ENCODE measurements around the gene CPM. TPM values are rescaled to one million over a fixed set of nuclear protein-coding genes. Genes with fewer than 3 reads are reported as not detected.
A peak's percentile ranks its signal among the peaks of the same experiment; 100 is the strongest.

The CPM gene
- 1.1 to 2.2 TPM (median 2.2 TPM) in 3 replicates for total RNA-seq

DNA sequence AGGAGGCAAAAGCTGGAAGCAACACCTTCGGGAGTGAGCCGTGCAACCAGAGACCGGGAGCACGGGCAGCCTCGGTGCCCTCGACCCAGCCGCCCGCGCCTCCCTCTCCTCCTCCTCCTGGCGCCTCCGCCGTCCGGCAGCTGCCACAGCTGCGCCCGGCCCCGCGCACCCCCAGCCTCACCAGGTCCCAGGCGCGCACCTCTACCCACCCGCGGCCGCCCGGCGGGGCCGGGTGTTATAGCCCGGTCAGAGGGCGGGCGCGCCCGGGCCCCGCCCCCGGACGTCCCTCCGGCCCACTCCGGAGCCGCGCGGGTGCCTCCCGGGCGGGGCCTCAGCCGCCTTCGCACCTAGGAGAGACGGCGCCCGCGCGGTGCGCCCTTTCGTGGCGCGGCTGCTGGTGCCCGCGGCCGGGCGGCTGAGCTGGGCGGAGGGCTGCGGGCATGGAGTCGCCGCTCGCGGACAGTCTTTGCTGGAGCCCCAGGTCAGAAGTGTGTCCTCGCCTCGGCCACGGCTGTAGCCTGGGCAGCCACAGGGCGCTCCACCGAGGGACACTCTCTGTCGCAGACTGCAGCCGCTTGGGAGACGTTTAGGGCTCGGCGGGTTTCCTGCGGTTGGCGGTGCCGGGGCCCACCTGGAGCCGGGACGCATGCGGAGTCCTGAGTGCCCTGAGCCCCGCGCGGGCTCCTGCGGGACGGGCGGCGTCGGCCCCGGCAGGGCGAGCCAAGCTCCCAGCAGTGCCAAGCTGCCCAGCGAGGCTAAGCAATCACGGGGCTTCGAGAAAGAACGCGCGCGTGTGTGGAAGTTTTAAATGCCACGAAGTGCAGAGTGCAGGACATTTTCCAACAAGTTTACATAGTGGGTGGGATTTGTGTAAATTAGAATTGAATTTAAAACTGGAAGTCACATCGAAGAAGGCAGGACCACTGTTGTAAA lies at the start of gene CPM:
Gene CPM, minus strand, starts transcription at position 211 of the 933 bp plus-strand sequence. CDS start 334 bp downstream, outside the sequence.
- H3K4me1 Mint-ChIP-seq = peaks cover 7% of the 10 kb centered on the region
- DNase-seq (ENCODE audit: low spot score in 2 of 2, unreplicated experiment in 2 of 2) = peak; percentile 25 to 51
- TF ChIP-seq, protein P1, sequence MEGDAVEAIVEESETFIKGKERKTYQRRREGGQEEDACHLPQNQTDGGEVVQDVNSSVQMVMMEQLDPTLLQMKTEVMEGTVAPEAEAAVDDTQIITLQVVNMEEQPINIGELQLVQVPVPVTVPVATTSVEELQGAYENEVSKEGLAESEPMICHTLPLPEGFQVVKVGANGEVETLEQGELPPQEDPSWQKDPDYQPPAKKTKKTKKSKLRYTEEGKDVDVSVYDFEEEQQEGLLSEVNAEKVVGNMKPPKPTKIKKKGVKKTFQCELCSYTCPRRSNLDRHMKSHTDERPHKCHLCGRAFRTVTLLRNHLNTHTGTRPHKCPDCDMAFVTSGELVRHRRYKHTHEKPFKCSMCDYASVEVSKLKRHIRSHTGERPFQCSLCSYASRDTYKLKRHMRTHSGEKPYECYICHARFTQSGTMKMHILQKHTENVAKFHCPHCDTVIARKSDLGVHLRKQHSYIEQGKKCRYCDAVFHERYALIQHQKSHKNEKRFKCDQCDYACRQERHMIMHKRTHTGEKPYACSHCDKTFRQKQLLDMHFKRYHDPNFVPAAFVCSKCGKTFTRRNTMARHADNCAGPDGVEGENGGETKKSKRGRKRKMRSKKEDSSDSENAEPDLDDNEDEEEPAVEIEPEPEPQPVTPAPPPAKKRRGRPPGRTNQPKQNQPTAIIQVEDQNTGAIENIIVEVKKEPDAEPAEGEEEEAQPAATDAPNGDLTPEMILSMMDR (IDR thresholded peaks at IDR 0.05; ENCODE audit: unreplicated experiment) = no peak
- H3K4me3 Mint-ChIP-seq = peak within 1 kb of the TSS; percentile 70
- H3K27me3 Mint-ChIP-seq (ENCODE audit: low read depth) = peaks cover 48% of the 10 kb centered on the region
- H3K36me3 Mint-ChIP-seq = no peaks in the 10 kb centered on the region
- H3K9me3 Mint-ChIP-seq = peaks cover 2% of the 10 kb centered on the region
- H3K27ac Mint-ChIP-seq = no peak within 1 kb of the TSS

DNA sequence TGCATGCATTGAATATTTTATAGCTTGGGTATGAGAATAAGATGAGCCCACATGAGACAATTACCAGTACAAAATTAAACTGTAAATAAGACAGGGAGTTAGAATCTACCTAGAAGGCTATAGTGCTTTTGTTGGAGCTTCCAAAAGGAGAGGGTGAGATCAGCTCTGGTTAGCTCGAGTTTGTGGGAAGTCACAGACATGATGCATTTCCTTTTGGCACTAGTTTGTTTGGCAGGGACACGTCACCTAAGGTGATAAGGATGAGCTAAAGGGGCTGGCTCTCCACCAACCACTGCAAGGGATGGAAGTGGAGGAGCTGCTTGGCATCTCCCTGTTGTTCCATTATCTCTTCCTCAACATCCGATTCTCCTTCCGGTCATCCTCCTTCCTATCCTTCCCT lies 48.5 kb upstream of the CPM start:
- TF ChIP-seq, protein P1 (IDR thresholded peaks at IDR 0.05; ENCODE audit: unreplicated experiment) = no peak
- Mint-ChIP-seq H3K9me3 (peaks cover 9% of the 10 kb centered on the region), H3K36me3 (no peaks in the 10 kb centered on the region), H3K4me1 (peaks cover 6% of the 10 kb centered on the region), H3K4me3 (no peak overlapping the region), H3K27me3 (ENCODE audit: low read depth) (no peaks in the 10 kb centered on the region), H3K27ac (no peak overlapping the region)
- DNase-seq (ENCODE audit: low spot score in 2 of 2, unreplicated experiment in 2 of 2) = no peak

DNA sequence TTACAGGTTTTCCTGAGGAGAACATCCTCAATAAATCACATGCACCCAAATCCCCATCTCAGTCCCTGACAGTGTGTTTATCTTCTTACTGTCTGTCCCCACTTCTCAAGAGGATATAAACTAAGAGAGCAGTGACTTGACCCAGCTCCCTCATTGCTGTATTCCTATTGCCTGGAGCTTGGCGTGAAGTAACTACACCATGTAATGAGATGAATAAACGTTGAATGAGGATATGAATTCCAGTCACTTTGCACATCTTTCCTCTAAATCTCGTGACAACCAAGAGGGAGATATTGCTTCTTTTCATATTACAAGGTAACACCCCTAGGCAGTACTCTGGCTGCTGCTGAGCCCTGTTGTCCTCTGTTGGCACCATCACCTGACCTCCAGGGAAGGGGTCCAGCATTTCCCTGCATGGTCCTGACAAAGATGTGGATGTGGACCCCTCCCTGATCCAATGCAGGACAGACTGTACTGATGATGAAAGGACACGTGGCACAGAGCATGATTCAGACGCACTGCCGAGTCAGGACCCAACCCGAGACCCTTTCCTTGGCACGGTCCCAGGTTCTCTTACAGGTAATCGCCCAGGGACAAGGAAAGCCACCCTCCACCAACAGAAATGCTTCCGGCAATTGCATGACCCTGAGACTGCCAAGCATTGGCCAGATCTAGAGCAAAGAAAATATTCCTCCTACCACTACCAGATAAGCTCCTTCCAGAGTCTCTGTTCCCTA lies 47.7 kb upstream of the CPM start:
- TF ChIP-seq, protein P1 (IDR thresholded peaks at IDR 0.05; ENCODE audit: unreplicated experiment) = no peak

DNA sequence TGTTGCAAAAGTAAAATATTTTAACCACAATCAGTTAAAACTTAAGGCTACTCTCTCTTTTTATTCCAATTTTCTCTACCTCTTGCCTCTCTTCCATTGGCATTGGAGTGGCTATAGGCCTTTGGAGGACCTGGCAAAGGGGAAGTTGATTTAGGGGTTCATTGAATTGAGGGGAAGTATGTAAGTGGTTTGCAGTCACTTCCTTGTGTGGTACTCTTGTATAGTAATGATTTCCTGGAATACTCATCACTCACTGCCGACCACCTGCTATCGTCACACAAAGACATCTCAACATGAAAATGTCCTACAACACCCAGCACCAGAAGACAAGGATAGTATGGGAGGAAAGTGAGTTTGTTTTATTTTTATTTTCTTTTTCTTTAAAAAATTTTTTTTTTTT lies 45.7 kb upstream of the CPM start:
- Mint-ChIP-seq H3K4me1 (peaks cover 6% of the 10 kb centered on the region), H3K27me3 (ENCODE audit: low read depth) (no peaks in the 10 kb centered on the region), H3K4me3 (no peak overlapping the region), H3K27ac (no peak overlapping the region), H3K36me3 (no peaks in the 10 kb centered on the region), H3K9me3 (peaks cover 9% of the 10 kb centered on the region)
- no peak for DNase-seq (ENCODE audit: low spot score in 2 of 2, unreplicated experiment in 2 of 2)
- TF ChIP-seq, protein P1 (IDR thresholded peaks at IDR 0.05; ENCODE audit: unreplicated experiment) = no peak

More for the DNA sequence above, 47.7 kb upstream of the CPM start:
- Mint-ChIP-seq H3K27ac (no peak overlapping the region), H3K9me3 (peaks cover 9% of the 10 kb centered on the region), H3K4me3 (no peak overlapping the region), H3K27me3 (ENCODE audit: low read depth) (no peaks in the 10 kb centered on the region), H3K4me1 (peaks cover 6% of the 10 kb centered on the region), H3K36me3 (no peaks in the 10 kb centered on the region)
- DNase-seq (ENCODE audit: low spot score in 2 of 2, unreplicated experiment in 2 of 2) = no peak

DNA sequence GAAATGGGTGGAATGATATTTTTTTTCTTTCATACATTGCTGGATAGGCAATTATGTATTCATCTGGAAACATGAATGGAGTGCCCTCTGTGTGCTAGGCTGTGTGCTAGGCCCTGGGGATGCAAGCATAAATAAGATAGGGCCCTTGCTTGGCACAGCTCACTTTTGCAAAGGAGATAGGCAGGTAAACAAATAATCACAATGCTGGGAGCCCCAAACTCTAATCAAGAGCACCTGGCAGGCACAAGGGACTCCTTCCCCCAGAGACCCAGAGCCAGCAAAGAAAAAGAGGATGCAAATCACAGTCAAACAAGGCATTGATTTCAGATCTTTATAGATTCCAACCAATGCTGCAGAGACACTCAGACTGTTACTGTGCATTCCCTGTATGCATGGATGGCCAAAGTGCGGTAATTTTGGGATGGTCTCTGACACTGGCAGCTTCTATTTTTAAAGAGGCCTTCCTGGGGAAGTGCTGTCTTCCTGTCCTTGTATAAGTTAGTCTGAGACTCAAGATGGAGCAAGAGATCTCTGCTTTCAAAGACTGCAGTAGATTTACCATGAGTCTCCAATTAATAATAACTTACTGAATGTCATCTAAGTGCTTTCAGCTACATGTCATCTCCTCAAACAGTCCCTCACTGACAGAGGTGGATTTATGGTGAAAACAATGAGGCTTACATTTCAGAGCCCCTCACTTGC lies 45.1 kb upstream of the CPM start:
- H3K4me1 Mint-ChIP-seq = peaks cover 6% of the 10 kb centered on the region
- no peaks in the 10 kb centered on the region for H3K27me3 Mint-ChIP-seq (ENCODE audit: low read depth)
- TF ChIP-seq, protein P1 (IDR thresholded peaks at IDR 0.05; ENCODE audit: unreplicated experiment) = no peak
- H3K27ac Mint-ChIP-seq = no peak overlapping the region
- no peak for DNase-seq (ENCODE audit: low spot score in 2 of 2, unreplicated experiment in 2 of 2)
- H3K4me3 Mint-ChIP-seq = no peak overlapping the region
- H3K36me3 Mint-ChIP-seq = no peaks in the 10 kb centered on the region
- H3K9me3 Mint-ChIP-seq = peaks cover 7% of the 10 kb centered on the region
